GM13977 (cell line): ENCODE measurements around the gene PSMD10.

Experiments
- DNase-seq: peaks from one replicate; pipeline ENCODE4 v3.0.0; 2012; ENCODE audit warnings: low spot score
- CTCF ChIP-seq: IDR thresholded peaks from 2 replicates; pipeline ENCODE4 v1.5.1; 2012; ENCODE audit warnings: mild to moderate bottlenecking, control low read depth; ENCODE audit not compliant: insufficient read depth; ENCODE audit errors: extremely low read depth, missing control alignments
- in situ Hi-C: fragments of 300-500 bp; cut with MboI; formaldehyde crosslinking; loops from one replicate; pipeline ENCODE4 v1.12.0; 2022; ENCODE audit warnings: low sequenced_read_pairs, low pct_unique_long_range_greater_than_20kb, mixed read lengths, inconsistent platforms; ENCODE audit not compliant: unreplicated experiment

Gene PSMD10

GRCh38 chrX:108130889-108131288 is 39.5 kb upstream of the PSMD10 start:
- in situ Hi-C loops = no loop called here
- TF ChIP-seq CTCF = no peak
- no peak for DNase-seq

- no peak for DNase-seq
- TF ChIP-seq CTCF = no peak
- in situ Hi-C loops = no loop called here
Measured at GRCh38 chrX:108127152-108127551, 35.8 kb upstream of the PSMD10 start.

- in situ Hi-C loops = no loop called here
- no peak for TF ChIP-seq CTCF
- no peak for DNase-seq
Measured at GRCh38 chrX:108126661-108127060, 35.3 kb upstream of the PSMD10 start.

GRCh38 chrX:108123591-108124366 is 32.4 kb upstream of the PSMD10 start:
- DNase-seq = no peak
- no peak for TF ChIP-seq CTCF
- in situ Hi-C loops = no loop called here

- DNase-seq = no peak
- TF ChIP-seq CTCF = no peak
- in situ Hi-C loops = no loop called here
Measured at GRCh38 chrX:108122748-108123147, 31.4 kb upstream of the PSMD10 start.

- no peak for TF ChIP-seq CTCF
- in situ Hi-C loops = no loop called here
- no peak for DNase-seq
Measured at GRCh38 chrX:108121291-108121690, 29.9 kb upstream of the PSMD10 start.
